Mucosa of rectum (tissue), 2 donors: ENCODE results near the gene CACNA2D1.

ENCODE experiments used
- H3K27ac ChIP-seq, 2 donors: one replicate each; pipeline ENCODE4 v1.7.0; 2013; ENCODE audit warnings: inconsistent platforms in 2 of 2, low read depth in 2 of 2, low read length in 2 of 2
- H3K27me3 ChIP-seq, 2 donors: one replicate each; pipeline ENCODE4 v1.7.0; 2013; ENCODE audit warnings: low read length in 2 of 2; ENCODE audit not compliant: control insufficient read depth in 2 of 2, insufficient read depth in 2 of 2
- H3K36me3 ChIP-seq, 2 donors: one replicate each; pipeline ENCODE4 v1.7.0; 2013; ENCODE audit warnings: low read length in 2 of 2; ENCODE audit not compliant: control insufficient read depth in 2 of 2, insufficient read depth in 2 of 2
- H3K4me1 ChIP-seq, 2 donors: one replicate each; pipeline ENCODE4 v1.7.0; 2013; ENCODE audit warnings: low read length in 2 of 2, mild to moderate bottlenecking in 1 of 2; ENCODE audit not compliant: control insufficient read depth in 2 of 2, insufficient read depth in 2 of 2
- H3K4me3 ChIP-seq, 2 donors: one replicate each; pipeline ENCODE4 v1.7.0; 2013; ENCODE audit warnings: low read length in 2 of 2
- H3K9ac ChIP-seq, 2 donors: one replicate each; pipeline ENCODE4 v1.7.0; 2013; ENCODE audit warnings: low read length in 2 of 2, low read depth in 1 of 2, mild to moderate bottlenecking in 1 of 2
- H3K9me3 ChIP-seq, 2 donors: one replicate each; pipeline ENCODE4 v1.7.0; 2013; ENCODE audit warnings: low read length in 2 of 2; ENCODE audit not compliant: control insufficient read depth in 2 of 2
- donor health status: healthy.
- donor health status: Normal muscosa, but diverticular disease.

CACNA2D1 gene

GRCh38 chr7:82347808-82348207, 95.8 kb downstream of the CACNA2D1 start:
- Histone ChIP-seq H3K36me3 (no peaks in the 10 kb centered on the region), H3K4me3 (no peak overlapping the region), H3K9ac (no peak overlapping the region), H3K27ac (no peak overlapping the region), H3K27me3 (no peaks in the 10 kb centered on the region), H3K4me1 (no peaks in the 10 kb centered on the region), H3K9me3 (no peaks in the 10 kb centered on the region)

- Histone ChIP-seq H3K36me3 (no peaks in the 10 kb centered on the region), H3K4me1 (no peaks in the 10 kb centered on the region), H3K4me3 (no peak overlapping the region), H3K27me3 (no peaks in the 10 kb centered on the region), H3K9me3 (no peaks in the 10 kb centered on the region), H3K27ac (no peak overlapping the region), H3K9ac (no peak overlapping the region)
Measured at GRCh38 chr7:82345886-82346285, 97.7 kb downstream of the CACNA2D1 start.

GRCh38 chr7:82343716-82344115, 99.9 kb downstream of the CACNA2D1 start:
- H3K27ac ChIP-seq: no peak overlapping the region
- H3K4me3 ChIP-seq: no peak overlapping the region
- H3K9ac ChIP-seq: no peak overlapping the region
- H3K9me3 ChIP-seq: no peaks in the 10 kb centered on the region
- H3K36me3 ChIP-seq: no peaks in the 10 kb centered on the region
- H3K4me1 ChIP-seq: no peaks in the 10 kb centered on the region
- no peaks in the 10 kb centered on the region for H3K27me3 ChIP-seq

GRCh38 chr7:82339958-82340357, 103.6 kb downstream of the CACNA2D1 start:
- Histone ChIP-seq H3K9ac (no peak overlapping the region), H3K9me3 (no peaks in the 10 kb centered on the region), H3K36me3 (no peaks in the 10 kb centered on the region), H3K4me1 (no peaks in the 10 kb centered on the region), H3K27ac (no peak overlapping the region), H3K27me3 (no peaks in the 10 kb centered on the region), H3K4me3 (no peak overlapping the region)

GRCh38 chr7:82335927-82336326, 107.7 kb downstream of the CACNA2D1 start:
- no peaks in the 10 kb centered on the region for H3K36me3 ChIP-seq
- H3K9me3 ChIP-seq: no peaks in the 10 kb centered on the region
- no peak overlapping the region for H3K9ac ChIP-seq
- no peaks in the 10 kb centered on the region for H3K27me3 ChIP-seq
- no peak overlapping the region for H3K27ac ChIP-seq
- H3K4me3 ChIP-seq: no peak overlapping the region
- H3K4me1 ChIP-seq: no peaks in the 10 kb centered on the region

GRCh38 chr7:82335001-82335400, 108.6 kb downstream of the CACNA2D1 start:
- Histone ChIP-seq H3K4me3 (no peak overlapping the region), H3K27me3 (no peaks in the 10 kb centered on the region), H3K9ac (no peak overlapping the region), H3K27ac (no peak overlapping the region), H3K4me1 (no peaks in the 10 kb centered on the region), H3K36me3 (no peaks in the 10 kb centered on the region), H3K9me3 (no peaks in the 10 kb centered on the region)

GRCh38 chr7:82331234-82331633, 112.3 kb downstream of the CACNA2D1 start:
- H3K27ac ChIP-seq: no peak overlapping the region
- no peak overlapping the region for H3K9ac ChIP-seq
- no peaks in the 10 kb centered on the region for H3K9me3 ChIP-seq
- no peaks in the 10 kb centered on the region for H3K27me3 ChIP-seq
- no peaks in the 10 kb centered on the region for H3K36me3 ChIP-seq
- no peaks in the 10 kb centered on the region for H3K4me1 ChIP-seq
- no peak overlapping the region for H3K4me3 ChIP-seq

GRCh38 chr7:82330706-82331215, 112.8 kb downstream of the CACNA2D1 start:
- Histone ChIP-seq H3K9me3 (no peaks in the 10 kb centered on the region), H3K27me3 (no peaks in the 10 kb centered on the region), H3K36me3 (no peaks in the 10 kb centered on the region), H3K4me1 (no peaks in the 10 kb centered on the region), H3K27ac (no peak overlapping the region), H3K9ac (no peak overlapping the region), H3K4me3 (no peak overlapping the region)

GRCh38 chr7:82327898-82328297, 115.7 kb downstream of the CACNA2D1 start:
- Histone ChIP-seq H3K4me1 (no peaks in the 10 kb centered on the region), H3K9me3 (no peaks in the 10 kb centered on the region), H3K36me3 (no peaks in the 10 kb centered on the region), H3K27me3 (no peaks in the 10 kb centered on the region), H3K27ac (no peak overlapping the region), H3K9ac (no peak overlapping the region), H3K4me3 (no peak overlapping the region)

- H3K4me3 ChIP-seq: no peak overlapping the region
- no peaks in the 10 kb centered on the region for H3K4me1 ChIP-seq
- H3K36me3 ChIP-seq: no peaks in the 10 kb centered on the region
- H3K27ac ChIP-seq: no peak overlapping the region
- H3K9ac ChIP-seq: no peak overlapping the region
- H3K9me3 ChIP-seq: no peaks in the 10 kb centered on the region
- no peaks in the 10 kb centered on the region for H3K27me3 ChIP-seq
Measured at GRCh38 chr7:82325416-82325815, 118.2 kb downstream of the CACNA2D1 start.

- H3K36me3 ChIP-seq: no peaks in the 10 kb centered on the region
- no peaks in the 10 kb centered on the region for H3K9me3 ChIP-seq
- no peaks in the 10 kb centered on the region for H3K27me3 ChIP-seq
- no peaks in the 10 kb centered on the region for H3K4me1 ChIP-seq
- no peak overlapping the region for H3K27ac ChIP-seq
- H3K4me3 ChIP-seq: no peak overlapping the region
- H3K9ac ChIP-seq: no peak overlapping the region
Measured at GRCh38 chr7:82323806-82324205, 119.8 kb downstream of the CACNA2D1 start.
